Osteocyte (in vitro differentiated cells): ENCODE results near the gene MYOF. TPM values are rescaled to one million over a fixed set of nuclear protein-coding genes. Genes with fewer than 3 reads are reported as not detected.

ENCODE experiments used
- DNase-seq: peaks from one replicate; pipeline ENCODE4 v3.0.0; 2021; ENCODE audit warnings: mixed read lengths; ENCODE audit not compliant: unreplicated experiment; ENCODE audit errors: extremely low spot score
- H3K27ac Mint-ChIP-seq: one replicate; pipeline ENCODE4 v1.8.0; 2021; ENCODE audit warnings: mild to moderate bottlenecking, mixed read lengths; ENCODE audit not compliant: unreplicated experiment
- H3K27me3 Mint-ChIP-seq: one replicate; pipeline ENCODE4 v1.8.0; 2021; ENCODE audit warnings: mixed read lengths; ENCODE audit not compliant: unreplicated experiment
- H3K36me3 Mint-ChIP-seq: one replicate; pipeline ENCODE4 v1.8.0; 2021; ENCODE audit warnings: mixed read lengths; ENCODE audit not compliant: unreplicated experiment
- H3K4me1 Mint-ChIP-seq: one replicate; pipeline ENCODE4 v1.8.0; 2021; ENCODE audit warnings: mixed read lengths; ENCODE audit not compliant: unreplicated experiment
- H3K4me3 Mint-ChIP-seq: one replicate; pipeline ENCODE4 v1.8.0; 2021; ENCODE audit warnings: mild to moderate bottlenecking, moderate library complexity, mixed read lengths; ENCODE audit not compliant: unreplicated experiment
- H3K9me3 Mint-ChIP-seq: one replicate; pipeline ENCODE4 v1.8.0; 2021; ENCODE audit warnings: mixed read lengths; ENCODE audit not compliant: unreplicated experiment
- CTCF ChIP-seq: fragments of 200-600 bp; sonication (generic); IDR thresholded peaks from 2 replicates; pipeline ENCODE4 v1.5.0; 2021; ENCODE audit warnings: antibody characterized with exemption, mild to moderate bottlenecking, moderate library complexity
- total RNA-seq: library from RNA; stranded (reverse); gene quantifications from 2 replicates; pipeline ENCODE4 v1.2.1, GENCODE V29; 2021

Gene MYOF
- total RNA-seq, 1 donor from 2014 or later: 470 TPM

- Mint-ChIP-seq H3K9me3 (no peaks in the 10 kb centered on the region), H3K4me1 (peaks cover 21% of the 10 kb centered on the region), H3K27ac (peak overlapping the region; percentile 62), H3K36me3 (peaks cover 69% of the 10 kb centered on the region), H3K4me3 (no peak overlapping the region), H3K27me3 (no peaks in the 10 kb centered on the region)
- DNase-seq: no peak
- no peak for TF ChIP-seq CTCF
These were observed 139.2 kb downstream of the MYOF start for GRCh38 chr10:93342921-93343320.

- TF ChIP-seq CTCF: no peak
- Mint-ChIP-seq H3K27ac (peak overlapping the region; percentile 62), H3K4me1 (peaks cover 21% of the 10 kb centered on the region), H3K4me3 (no peak overlapping the region), H3K36me3 (peaks cover 70% of the 10 kb centered on the region), H3K27me3 (no peaks in the 10 kb centered on the region), H3K9me3 (no peaks in the 10 kb centered on the region)
- no peak for DNase-seq
These were observed 139.8 kb downstream of the MYOF start for GRCh38 chr10:93342366-93342765.

GRCh38 chr10:93337309-93337721, 144.8 kb downstream of the MYOF start:
- Mint-ChIP-seq H3K27ac (no peak overlapping the region), H3K9me3 (no peaks in the 10 kb centered on the region), H3K4me1 (peaks cover 2% of the 10 kb centered on the region), H3K4me3 (no peak overlapping the region), H3K36me3 (peaks cover 53% of the 10 kb centered on the region), H3K27me3 (no peaks in the 10 kb centered on the region)
- no peak for DNase-seq
- no peak for TF ChIP-seq CTCF

GRCh38 chr10:93336678-93337077, 145.5 kb downstream of the MYOF start:
- Mint-ChIP-seq H3K4me3 (no peak overlapping the region), H3K4me1 (no peaks in the 10 kb centered on the region), H3K36me3 (peaks cover 51% of the 10 kb centered on the region), H3K27ac (no peak overlapping the region), H3K9me3 (no peaks in the 10 kb centered on the region), H3K27me3 (no peaks in the 10 kb centered on the region)
- DNase-seq: no peak
- no peak for TF ChIP-seq CTCF

GRCh38 chr10:93336110-93336509, 146.0 kb downstream of the MYOF start:
- no peak overlapping the region for H3K4me3 Mint-ChIP-seq
- DNase-seq: no peak
- no peaks in the 10 kb centered on the region for H3K9me3 Mint-ChIP-seq
- H3K27me3 Mint-ChIP-seq: no peaks in the 10 kb centered on the region
- no peak overlapping the region for H3K27ac Mint-ChIP-seq
- peaks cover 48% of the 10 kb centered on the region for H3K36me3 Mint-ChIP-seq
- no peak for TF ChIP-seq CTCF
- H3K4me1 Mint-ChIP-seq: no peaks in the 10 kb centered on the region
